HPDE6-E6E7 (cell line): ENCODE measurements around the gene YTHDF1.

Experiments
- DNase-seq: peaks from one replicate; pipeline ENCODE4 v3.0.0; 2011; ENCODE audit warnings: missing footprints; ENCODE audit errors: extremely low spot score

The YTHDF1 gene

GRCh38 chr20:63210011-63210605 lies 5.8 kb downstream of the YTHDF1 start:
- no peak for DNase-seq

- no peak for DNase-seq
These were observed 7.5 kb downstream of the YTHDF1 start for GRCh38 chr20:63208346-63208909.

- DNase-seq, result no peak
These were observed 9.1 kb downstream of the YTHDF1 start for GRCh38 chr20:63206878-63207277.

- no peak for DNase-seq
These were observed 10.0 kb downstream of the YTHDF1 start for GRCh38 chr20:63205896-63206295.

GRCh38 chr20:63204362-63204761 lies 11.6 kb downstream of the YTHDF1 start:
- DNase-seq, result no peak

- no peak for DNase-seq
These were observed 13.0 kb downstream of the YTHDF1 start for GRCh38 chr20:63202811-63203526.

- no peak for DNase-seq
These were observed 13.9 kb downstream of the YTHDF1 start for GRCh38 chr20:63202021-63202420.

GRCh38 chr20:63198606-63199005 lies 17.3 kb downstream of the YTHDF1 start:
- no peak for DNase-seq

- no peak for DNase-seq
These were observed 19.0 kb downstream of the YTHDF1 start for GRCh38 chr20:63196768-63197470.

- DNase-seq, result no peak
These were observed 21.1 kb downstream of the YTHDF1 start for GRCh38 chr20:63194797-63195173.

GRCh38 chr20:63194007-63194796 lies 21.7 kb downstream of the YTHDF1 start:
- DNase-seq, result no peak

- DNase-seq, result no peak
These were observed 23.2 kb downstream of the YTHDF1 start for GRCh38 chr20:63192721-63193120.

- peak; percentile 96 for DNase-seq
These were observed 24.5 kb downstream of the YTHDF1 start for GRCh38 chr20:63191400-63191799.

- DNase-seq, result no peak
These were observed 25.1 kb downstream of the YTHDF1 start for GRCh38 chr20:63190828-63191227.

- DNase-seq, result no peak
These were observed 25.9 kb downstream of the YTHDF1 start for GRCh38 chr20:63189846-63190559.

GRCh38 chr20:63189322-63189642 lies 26.6 kb downstream of the YTHDF1 start:
- no peak for DNase-seq

GRCh38 chr20:63188641-63189321 lies 27.1 kb downstream of the YTHDF1 start:
- DNase-seq, result no peak

GRCh38 chr20:63188159-63188442 lies 27.8 kb downstream of the YTHDF1 start:
- DNase-seq, result no peak

- DNase-seq, result no peak
These were observed 28.4 kb downstream of the YTHDF1 start for GRCh38 chr20:63187338-63188158.
